KOPT-K1 (cell line): ENCODE data around the gene GPR37.

Source experiments
- H3K27ac ChIP-seq: fragments of 200-600 bp; sonication (generic); 2 replicates; pipeline ENCODE4 v1.5.1; 2016; ENCODE audit warnings: antibody characterized with exemption, mild to moderate bottlenecking, low read depth, low read length; ENCODE audit not compliant: poor library complexity, severe bottlenecking
- H3K36me3 ChIP-seq: fragments of 200-600 bp; sonication (generic); 2 replicates; pipeline ENCODE4 v1.5.1; 2017; ENCODE audit warnings: antibody characterized with exemption, mild to moderate bottlenecking, low read length, moderate library complexity; ENCODE audit not compliant: insufficient read depth
- H3K9me3 ChIP-seq: fragments of 200-600 bp; sonication (generic); 2 replicates; pipeline ENCODE4 v1.5.1; 2017; ENCODE audit warnings: antibody characterized with exemption, low read length, mild to moderate bottlenecking; ENCODE audit not compliant: insufficient read depth, poor library complexity, severe bottlenecking

Gene GPR37

DNA sequence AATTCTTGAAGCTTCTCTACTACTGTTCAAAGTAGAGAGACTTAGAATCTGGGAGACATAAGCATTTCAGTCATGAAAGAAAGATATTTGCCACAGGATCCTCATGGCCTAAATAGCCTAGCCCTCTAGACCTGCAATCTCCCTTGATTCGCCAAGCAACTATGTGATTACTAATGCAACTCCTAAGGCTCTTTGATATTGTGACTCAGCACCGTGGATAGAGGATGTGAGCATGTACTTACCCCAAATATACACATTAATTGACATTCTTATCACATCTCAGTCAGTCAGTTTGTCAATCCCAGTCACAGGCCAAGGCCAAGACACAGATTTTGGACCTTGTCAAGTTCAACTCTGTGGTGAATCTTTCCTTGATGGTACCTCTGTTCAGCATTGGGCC is 42.6 kb downstream of the GPR37 start:
- H3K9me3 ChIP-seq, result no peaks in the 10 kb centered on the region
- H3K36me3 ChIP-seq, result no peaks in the 10 kb centered on the region
- no peak overlapping the region for H3K27ac ChIP-seq

DNA sequence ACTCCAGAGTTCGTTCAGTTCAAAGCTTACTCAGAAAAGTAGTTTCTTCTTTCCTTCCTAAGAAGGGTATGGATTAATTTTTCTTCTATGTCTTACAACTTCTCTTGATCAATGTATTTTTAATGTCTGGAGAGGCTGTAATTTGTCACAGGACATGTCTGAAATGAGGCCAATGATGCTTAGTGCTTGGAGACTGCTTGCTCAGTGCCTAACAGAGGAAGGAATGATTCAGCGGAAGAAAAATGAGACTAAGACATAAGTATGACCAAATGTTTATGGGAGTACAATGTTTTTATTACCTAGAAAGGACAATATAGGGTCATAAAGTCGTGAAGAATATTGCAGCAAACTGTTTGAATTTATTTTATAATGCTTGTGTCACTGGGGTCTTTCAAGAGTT is 43.3 kb downstream of the GPR37 start:
- H3K9me3 ChIP-seq, result no peaks in the 10 kb centered on the region
- H3K36me3 ChIP-seq, result no peaks in the 10 kb centered on the region
- no peak overlapping the region for H3K27ac ChIP-seq

- no peaks in the 10 kb centered on the region for H3K36me3 ChIP-seq
- H3K27ac ChIP-seq, result no peak overlapping the region
- H3K9me3 ChIP-seq, result no peaks in the 10 kb centered on the region
These were observed 45.4 kb downstream of the GPR37 start for GRCh38 chr7:124720195-124720594.

DNA sequence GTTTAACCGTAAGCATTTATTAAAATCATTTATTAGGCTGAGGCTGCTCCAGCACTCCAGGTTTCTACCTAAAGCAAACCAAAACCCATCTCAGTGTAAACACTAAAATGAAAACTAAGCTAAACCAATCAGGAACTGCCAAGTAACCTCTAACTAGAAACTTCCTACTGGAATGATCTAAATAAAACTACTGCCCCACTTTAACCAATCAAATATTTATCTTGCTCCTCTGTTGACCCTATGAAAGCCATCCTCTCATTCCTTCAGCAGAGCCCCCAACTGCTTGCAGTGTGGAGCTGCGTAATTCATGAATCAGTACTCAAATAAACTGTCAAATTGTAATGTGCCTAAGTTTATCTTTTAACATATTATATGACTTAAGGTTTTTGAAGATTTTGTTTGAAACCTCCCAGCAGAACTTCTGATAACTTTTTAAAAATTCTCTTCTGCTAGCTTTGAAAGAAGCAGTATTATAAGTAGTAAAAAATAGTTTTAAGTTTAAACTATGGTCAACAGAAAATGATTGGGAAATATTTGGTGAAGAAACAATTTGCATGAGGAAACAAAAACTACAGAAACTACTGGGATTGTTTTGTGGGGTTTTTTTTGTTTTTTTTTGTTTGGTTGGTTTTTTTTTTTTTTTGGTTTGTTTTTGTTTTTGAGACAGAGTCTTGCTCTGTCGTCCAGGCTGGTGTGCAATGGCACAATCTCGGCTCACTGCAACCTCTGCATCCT is 47.4 kb downstream of the GPR37 start:
- no peak overlapping the region for H3K27ac ChIP-seq
- no peaks in the 10 kb centered on the region for H3K9me3 ChIP-seq
- no peaks in the 10 kb centered on the region for H3K36me3 ChIP-seq

DNA sequence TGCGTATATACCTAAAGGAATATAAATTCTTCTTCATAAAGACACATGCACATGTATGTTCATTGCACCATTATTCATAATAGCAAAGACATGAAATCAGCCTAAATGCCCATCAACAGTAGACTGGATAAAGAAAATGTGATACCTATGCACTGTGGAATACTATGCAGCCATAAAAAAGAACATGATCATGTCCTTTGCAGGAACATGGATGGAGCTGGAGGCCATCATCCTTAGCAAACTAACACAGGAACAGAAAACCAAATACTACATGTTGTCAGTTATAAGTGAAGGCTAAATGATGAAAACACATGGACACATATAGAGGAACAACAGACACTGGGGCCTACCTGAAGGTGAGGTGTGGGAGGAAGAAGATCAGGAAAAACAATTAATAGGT is 48.7 kb downstream of the GPR37 start:
- Histone ChIP-seq H3K36me3 (no peaks in the 10 kb centered on the region), H3K27ac (no peak overlapping the region), H3K9me3 (no peaks in the 10 kb centered on the region)

DNA sequence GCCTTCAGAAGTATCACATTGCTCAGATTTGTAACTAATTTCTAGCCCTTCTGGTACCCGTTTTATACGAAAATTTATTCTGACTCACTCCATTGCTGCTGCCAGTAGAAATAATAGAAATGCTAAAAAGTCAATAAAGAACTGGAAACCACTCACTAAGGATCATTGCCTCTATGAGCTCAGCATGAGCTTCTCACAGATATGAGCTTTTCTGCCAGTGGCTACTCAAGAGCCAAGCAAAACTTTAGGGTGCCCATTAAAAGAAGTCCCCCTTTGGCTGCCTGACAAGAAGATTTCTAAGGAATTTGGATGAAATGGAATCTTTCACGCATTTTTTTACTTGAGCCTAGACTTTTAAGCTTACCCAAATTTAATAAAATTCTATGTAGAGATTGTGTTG is 52.5 kb downstream of the GPR37 start:
- H3K36me3 ChIP-seq, result no peaks in the 10 kb centered on the region
- peaks cover 9% of the 10 kb centered on the region for H3K9me3 ChIP-seq
- H3K27ac ChIP-seq, result no peak overlapping the region

DNA sequence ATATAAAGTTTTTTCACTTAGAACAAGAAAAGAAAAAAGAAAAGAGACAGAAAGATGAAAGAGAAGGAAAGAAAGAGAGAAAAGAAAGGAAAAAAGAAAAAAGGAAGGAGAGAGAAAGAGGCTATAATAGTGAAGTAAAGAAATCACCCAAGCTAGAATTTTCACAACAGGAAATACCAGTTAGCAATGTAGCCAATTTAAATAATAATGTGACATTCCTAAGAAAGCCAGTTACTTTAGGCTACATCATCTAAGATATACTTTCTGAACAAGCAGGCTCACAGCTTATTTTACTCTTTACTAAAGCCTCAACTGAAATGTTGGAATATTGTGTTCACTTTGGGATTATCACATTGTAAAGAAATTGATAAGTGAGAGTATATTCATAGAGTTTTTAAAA is 53.6 kb downstream of the GPR37 start:
- H3K36me3 ChIP-seq, result no peaks in the 10 kb centered on the region
- no peak overlapping the region for H3K27ac ChIP-seq
- peaks cover 16% of the 10 kb centered on the region for H3K9me3 ChIP-seq

DNA sequence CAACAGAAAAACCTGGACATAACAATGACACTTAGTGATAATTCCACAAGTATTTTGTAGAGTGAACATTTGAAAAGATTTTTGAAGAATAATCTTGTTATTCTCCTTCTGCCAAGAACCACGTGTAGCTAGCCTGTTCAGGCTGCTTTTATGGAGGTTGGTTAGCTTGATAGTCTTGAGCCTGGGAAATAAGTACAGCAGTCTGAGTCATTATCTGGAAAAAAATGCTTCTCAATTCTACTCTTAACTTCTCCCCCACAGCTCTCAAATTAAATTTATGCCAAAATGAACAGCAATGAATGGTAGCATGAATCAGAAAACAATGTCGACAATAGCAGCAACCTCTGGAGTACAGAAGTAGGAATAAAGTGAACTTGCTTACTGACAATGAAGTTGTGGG is 63.2 kb downstream of the GPR37 start:
- Histone ChIP-seq H3K27ac (no peak overlapping the region), H3K9me3 (peaks cover 2% of the 10 kb centered on the region), H3K36me3 (no peaks in the 10 kb centered on the region)

- Histone ChIP-seq H3K36me3 (no peaks in the 10 kb centered on the region), H3K27ac (no peak overlapping the region), H3K9me3 (no peaks in the 10 kb centered on the region)
These were observed 63.6 kb downstream of the GPR37 start for GRCh38 chr7:124701955-124702354.

DNA sequence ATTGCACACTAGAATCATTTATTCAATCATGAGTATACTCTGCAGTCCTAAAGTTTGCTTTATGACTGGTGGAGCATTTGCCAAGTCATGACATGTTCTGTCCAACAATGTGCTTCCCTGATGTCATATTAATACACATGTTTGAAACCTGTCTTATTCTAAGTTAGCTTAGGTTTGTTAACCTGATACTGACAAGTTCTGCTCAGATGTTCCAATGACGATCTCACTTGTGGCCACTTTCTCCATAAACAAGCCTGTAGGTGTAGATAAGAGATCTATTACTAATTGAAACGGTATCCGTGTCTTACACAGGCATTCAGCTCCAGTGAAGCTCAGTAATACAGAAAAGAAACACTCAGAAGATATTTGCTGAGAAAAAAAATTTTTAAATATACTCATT is 64.9 kb downstream of the GPR37 start:
- H3K9me3 ChIP-seq, result no peaks in the 10 kb centered on the region
- no peak overlapping the region for H3K27ac ChIP-seq
- H3K36me3 ChIP-seq, result no peaks in the 10 kb centered on the region

- Histone ChIP-seq H3K9me3 (no peaks in the 10 kb centered on the region), H3K36me3 (no peaks in the 10 kb centered on the region), H3K27ac (no peak overlapping the region)
These were observed 66.6 kb downstream of the GPR37 start for GRCh38 chr7:124698964-124699363.

DNA sequence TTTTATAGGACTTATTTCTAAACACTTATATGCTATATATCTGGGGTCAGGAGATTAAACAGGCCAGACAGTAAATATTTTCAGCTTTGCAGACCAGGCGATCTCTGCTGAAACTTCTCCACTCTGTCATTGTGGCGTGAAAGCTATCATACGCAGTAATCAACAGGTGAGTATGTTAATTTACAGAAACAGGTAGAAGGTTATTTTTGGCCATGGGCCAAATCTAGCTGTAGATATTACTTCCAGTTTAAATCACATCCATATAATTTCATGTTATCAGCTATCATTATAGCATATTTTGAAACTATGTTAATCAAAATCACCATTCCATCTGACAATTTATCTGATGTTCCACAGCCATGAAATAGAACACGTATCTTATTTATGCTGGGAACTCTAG is 67.8 kb downstream of the GPR37 start:
- no peak overlapping the region for H3K27ac ChIP-seq
- H3K9me3 ChIP-seq, result no peaks in the 10 kb centered on the region
- no peaks in the 10 kb centered on the region for H3K36me3 ChIP-seq
